ENCODE results near the gene SOX5.
"Not testable (repeated sequence)": the region's sequence is repeated elsewhere in the genome, so short reads cannot be mapped to it uniquely, and the experiment has no call there.

SOX5 gene

GRCh38 chr12:23906329-23906728 lies 43.1 kb downstream of the SOX5 start:
- no peak for DNase-seq

DNA sequence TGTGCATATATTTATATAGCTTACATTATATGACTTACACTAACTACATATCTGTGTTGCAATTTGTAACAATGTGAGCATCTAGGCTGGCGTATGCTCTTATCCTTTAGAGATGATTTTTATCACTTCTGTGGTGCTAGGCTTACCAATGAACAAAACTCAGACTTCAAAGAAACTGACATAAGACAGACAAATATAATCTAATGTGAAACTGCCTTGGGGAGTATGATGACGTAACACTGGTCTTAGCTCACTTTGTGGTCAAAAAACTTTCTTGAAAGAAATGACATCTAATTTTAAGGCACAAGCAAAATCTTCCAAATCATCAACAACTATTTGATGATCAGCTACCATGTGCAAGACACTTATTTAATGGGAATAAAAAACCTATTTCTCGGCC lies 50.0 kb downstream of the SOX5 start:
- no peak for DNase-seq

- DNase-seq: no peak
These were observed 51.3 kb downstream of the SOX5 start for GRCh38 chr12:23898121-23898520.

- no peak for DNase-seq
These were observed 53.7 kb downstream of the SOX5 start for GRCh38 chr12:23895792-23896218.

- no peak for DNase-seq
These were observed 55.9 kb downstream of the SOX5 start for GRCh38 chr12:23893611-23894010.

DNA sequence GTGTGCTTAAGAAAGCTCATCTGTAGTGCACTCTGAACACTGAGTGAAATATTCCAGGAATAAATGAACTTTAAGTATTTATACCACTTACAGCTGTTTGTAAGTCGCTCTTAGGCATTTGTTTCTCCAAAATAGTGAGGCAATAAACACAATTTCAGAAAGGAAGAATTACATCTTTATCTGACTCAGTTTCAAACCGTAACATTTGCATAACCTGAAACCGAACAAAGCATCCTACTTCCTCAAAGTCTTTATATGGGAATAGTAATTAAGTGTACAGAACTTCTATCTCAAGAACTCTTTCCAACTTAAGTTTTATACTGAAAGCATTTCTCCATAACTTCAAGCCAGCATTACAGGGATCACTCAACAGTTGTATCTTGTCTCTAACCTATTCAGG lies 58.4 kb downstream of the SOX5 start:
- no peak for DNase-seq

DNA sequence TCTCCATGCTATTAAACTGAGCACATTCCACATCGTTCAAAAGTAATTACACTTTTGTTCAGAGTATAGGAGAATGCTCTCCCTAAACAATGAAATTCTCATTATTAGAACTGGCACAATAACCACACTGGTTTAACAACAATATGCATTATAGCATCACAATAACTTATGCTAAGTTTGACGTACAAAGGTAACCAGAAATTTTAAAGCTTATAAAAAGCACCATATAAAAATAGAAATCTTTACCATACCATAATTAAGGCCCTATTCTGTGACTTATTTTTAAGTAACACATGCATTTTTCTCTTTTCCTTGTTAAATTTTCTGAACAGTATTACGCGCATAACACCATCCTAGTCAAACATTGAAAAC lies 60.4 kb downstream of the SOX5 start:
- no peak for DNase-seq

GRCh38 chr12:23888396-23889068 lies 60.9 kb downstream of the SOX5 start:
- no peak for DNase-seq

- DNase-seq: no peak
These were observed 62.2 kb downstream of the SOX5 start for GRCh38 chr12:23887055-23887835.

GRCh38 chr12:23885394-23885793 lies 64.1 kb downstream of the SOX5 start:
- DNase-seq: no peak

DNA sequence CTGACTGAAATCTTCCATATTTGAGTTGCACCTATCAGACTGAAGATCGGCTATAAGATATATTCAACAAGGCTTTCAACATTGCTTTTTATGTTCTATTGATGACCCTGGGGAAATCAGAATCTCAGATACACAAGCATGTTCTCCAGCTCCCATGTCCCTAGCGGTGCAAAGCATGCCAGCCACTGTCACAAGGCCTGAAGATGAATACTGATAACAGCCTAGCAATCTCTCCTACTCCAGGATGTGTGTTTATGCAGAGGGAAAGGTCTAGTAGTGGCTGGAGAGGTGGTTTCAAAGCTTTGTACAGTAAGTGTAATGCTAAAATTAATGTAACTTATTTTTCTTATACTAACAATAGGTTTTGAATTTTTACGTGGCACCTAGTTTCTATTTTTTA lies 64.6 kb downstream of the SOX5 start:
- no peak for DNase-seq

DNA sequence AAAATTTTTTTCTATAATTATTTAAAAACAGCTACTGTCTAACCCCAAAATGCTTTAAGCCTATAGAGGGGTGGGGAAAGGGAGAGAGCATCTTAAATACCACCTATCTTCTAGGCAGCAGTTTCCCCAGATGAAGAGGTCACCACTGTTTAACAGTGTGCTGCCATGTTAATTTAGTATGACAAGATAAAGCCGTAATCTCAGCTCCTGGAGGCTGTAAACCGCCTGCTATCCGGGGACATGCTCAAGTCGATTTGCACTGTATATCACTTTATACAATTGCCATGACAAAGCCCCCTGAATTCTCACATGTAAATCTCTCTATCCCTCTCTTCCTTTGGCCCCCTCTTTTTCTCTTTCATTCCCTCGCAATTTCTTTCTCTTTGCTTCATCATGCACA lies 68.5 kb downstream of the SOX5 start:
- DNase-seq: no peak

DNA sequence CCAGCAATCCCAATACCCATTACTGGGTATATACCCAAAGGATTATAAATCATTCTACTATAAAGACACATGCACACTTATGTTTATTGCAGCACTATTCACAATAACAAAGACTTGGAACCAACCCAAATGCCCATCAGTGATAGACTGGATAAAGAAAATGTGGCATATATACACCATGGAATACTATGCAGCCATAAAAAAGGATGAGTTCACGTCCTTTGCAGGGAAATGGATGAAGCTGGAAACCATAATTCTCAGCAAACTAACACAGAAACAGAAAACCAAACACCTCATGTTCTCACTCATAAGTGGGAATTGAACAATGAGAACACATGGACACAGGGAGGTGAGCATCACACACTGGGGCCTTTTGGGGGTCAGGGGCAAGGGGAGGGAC lies 72.9 kb downstream of the SOX5 start:
- not testable (repeated sequence) for DNase-seq

GRCh38 chr12:23867794-23868193 lies 81.7 kb downstream of the SOX5 start:
- no peak for DNase-seq

- no peak for DNase-seq
These were observed 86.8 kb downstream of the SOX5 start for GRCh38 chr12:23862701-23863100.

DNA sequence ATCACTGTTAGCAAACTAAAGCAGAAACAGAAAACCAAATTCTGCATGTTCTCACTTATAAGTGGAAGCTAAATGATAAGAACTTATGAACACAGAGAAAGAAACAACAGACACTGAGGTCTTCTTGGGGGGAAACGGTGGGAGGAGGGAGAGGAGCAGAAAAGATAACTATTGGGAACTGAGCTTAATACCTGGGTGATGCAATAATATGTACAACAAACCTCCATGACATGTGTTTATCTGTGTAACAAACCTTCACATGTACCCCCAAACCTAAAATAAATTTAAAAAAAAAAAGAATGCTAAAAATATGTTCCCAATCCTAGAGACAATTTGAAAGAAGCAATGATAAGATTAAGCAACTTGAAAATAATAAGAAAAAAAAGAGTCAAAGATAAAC lies 89.5 kb downstream of the SOX5 start:
- no peak for DNase-seq

DNA sequence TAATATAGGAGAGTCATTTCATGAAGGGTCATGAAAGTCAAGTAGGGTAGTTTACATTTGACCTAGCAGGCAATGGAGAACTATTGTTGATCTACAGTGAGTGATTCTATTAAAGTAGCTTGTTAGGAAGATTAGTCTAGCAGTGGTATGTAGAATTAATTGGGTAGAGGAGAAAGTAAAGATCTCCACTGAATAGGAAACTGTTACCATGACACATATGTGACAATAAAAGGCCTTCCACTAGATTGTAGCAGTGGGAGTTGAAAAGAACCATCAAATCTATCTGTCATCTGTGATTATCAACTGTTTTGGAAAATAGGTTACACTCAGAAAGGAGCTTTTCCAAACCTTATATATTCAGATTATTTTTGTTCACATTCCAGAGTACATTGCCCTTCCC lies 92.3 kb downstream of the SOX5 start:
- no peak for DNase-seq

DNA sequence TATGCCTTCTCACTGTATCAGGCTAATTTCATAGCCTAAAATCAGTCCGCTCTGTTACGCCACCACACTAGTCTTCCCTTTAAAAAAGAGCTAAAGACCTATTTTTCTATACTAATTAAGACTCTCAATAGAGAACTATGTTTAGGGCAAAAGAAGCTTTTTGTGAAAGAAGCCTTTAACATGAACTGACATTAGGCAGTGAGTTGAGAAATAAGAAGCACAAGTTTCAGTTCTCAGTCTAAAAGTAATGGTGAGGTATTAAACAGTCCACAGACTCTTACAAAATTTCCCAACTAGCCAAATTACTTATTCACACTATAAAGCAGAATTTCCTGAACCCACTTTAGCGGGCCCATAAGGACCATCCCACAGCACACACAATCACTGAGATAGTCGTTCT lies 93.7 kb downstream of the SOX5 start:
- no peak for DNase-seq

GRCh38 chr12:23854598-23854997 lies 94.9 kb downstream of the SOX5 start:
- DNase-seq: no peak

DNA sequence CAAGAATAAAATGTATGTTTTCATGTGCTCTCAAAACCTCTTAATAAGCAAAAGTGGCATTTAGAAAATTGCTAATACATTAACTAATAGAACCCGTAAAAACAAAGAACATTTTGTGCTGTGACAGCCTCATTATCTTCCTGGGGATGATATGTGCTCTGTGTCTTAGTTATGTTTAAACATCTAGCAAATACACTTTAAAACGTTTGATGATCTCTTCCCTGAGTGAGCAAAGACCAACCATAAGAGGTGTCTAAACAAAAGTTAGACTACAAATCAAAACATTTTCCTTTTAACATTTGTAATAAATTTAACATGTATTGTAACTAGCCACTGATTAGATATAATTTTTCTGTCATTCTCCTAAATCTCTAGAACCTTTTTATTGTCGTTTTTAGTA lies 95.8 kb downstream of the SOX5 start:
- no peak for DNase-seq

- no peak for DNase-seq
These were observed 97.9 kb downstream of the SOX5 start for GRCh38 chr12:23851602-23852001.

GRCh38 chr12:23847857-23848256 lies 101.6 kb downstream of the SOX5 start:
- DNase-seq: no peak

GRCh38 chr12:23843958-23844357 lies 105.5 kb downstream of the SOX5 start:
- DNase-seq: no peak

DNA sequence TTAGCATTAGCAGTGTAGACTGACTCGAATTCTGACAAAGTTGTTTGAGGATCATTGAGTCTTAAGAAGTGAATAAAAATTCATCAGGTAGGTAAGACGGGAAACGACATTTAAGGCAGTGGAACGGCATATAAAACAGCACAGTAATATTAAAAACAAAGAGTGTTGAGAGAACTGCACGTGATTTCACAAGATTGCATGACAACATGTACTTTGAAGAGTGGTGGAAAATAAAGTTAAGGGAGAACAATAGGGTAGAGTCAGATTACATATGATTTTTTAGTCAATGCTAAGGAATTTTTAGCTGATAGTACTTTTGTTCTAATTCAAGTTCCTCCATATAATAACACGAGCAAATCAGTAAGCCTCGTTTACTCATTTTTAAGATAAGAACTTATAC lies 115.4 kb downstream of the SOX5 start:
- no peak for DNase-seq

GRCh38 chr12:23831739-23832138 lies 117.7 kb downstream of the SOX5 start:
- no peak for DNase-seq
